HepG2 (cell line): ENCODE data around the gene SORBS2. TPM values are rescaled to one million over a fixed set of nuclear protein-coding genes. Genes with fewer than 3 reads are reported as not detected.

Source experiments
- MED8 ChIP-seq: sonication (generic); formaldehyde crosslinking; IDR thresholded peaks from 2 replicates; pipeline ENCODE4 v1.8.1; 2023; ENCODE audit warnings: mild to moderate bottlenecking, missing genetic modification reagents; ENCODE audit not compliant: insufficient replicate concordance
- NFKB2 ChIP-seq: sonication (generic); formaldehyde crosslinking; IDR thresholded peaks from 2 replicates; pipeline ENCODE4 v1.4.0; 2020; ENCODE audit warnings: missing genetic modification reagents, borderline replicate concordance
- SAP130 ChIP-seq: IDR thresholded peaks from 2 replicates; pipeline ENCODE4 v1.6.1; 2016; ENCODE audit warnings: low read depth
- ZNF234 ChIP-seq: sonication (generic); formaldehyde crosslinking; conservative IDR thresholded peaks from 2 replicates; pipeline ENCODE4 v1.5.1; 2020; ENCODE audit warnings: mild to moderate bottlenecking, missing genetic modification reagents
- polyA plus RNA-seq, 8 experiments: library from polyadenylated mRNA; depleted of rRNA in 3 of 8; stranded (reverse) in 7 of 8; unstranded in 1 of 8; fragments of >200 nt; fragmentation: Illumina TruSeq in 4 of 8; extraction: Trizol in 4 of 8; gene quantifications; 2 replicates each; pipeline versions ENCODE4 v1.2.1 to v1.2.3, GENCODE V29; 2011 to 2016; ENCODE audit warnings: low read depth in 4 of 8, missing spikeins in 1 of 8, mixed read lengths in 1 of 8; ENCODE audit not compliant: insufficient read depth in 1 of 8
- total RNA-seq, 5 experiments: library from RNA; depleted of rRNA; stranded (reverse); fragments of >200 nt; fragmentation: Illumina TruSeq; extraction: Trizol; gene quantifications; 2 replicates each; pipeline ENCODE4 v1.2.3, GENCODE V29; 2016; ENCODE audit warnings: low read depth in 1 of 5
- TF ChIP-seq, protein P1 (sequence below): sonication (generic); formaldehyde crosslinking; IDR thresholded peaks from 2 replicates; pipeline ENCODE4 v1.8.1; 2023; ENCODE audit warnings: mild to moderate bottlenecking, missing genetic modification reagents, borderline replicate concordance
- TF ChIP-seq, protein P2 (sequence below): sonication (generic); formaldehyde crosslinking; IDR thresholded peaks from 2 replicates; pipeline ENCODE4 v1.4.0; 2020; ENCODE audit warnings: missing genetic modification reagents
- TF ChIP-seq, protein P3 (sequence below): sonication (generic); formaldehyde crosslinking; IDR thresholded peaks from 2 replicates; pipeline ENCODE4 v1.5.1; 2020; ENCODE audit warnings: mild to moderate bottlenecking, missing genetic modification reagents, moderate library complexity

SORBS2 gene
- total and polyA plus RNA-seq, 2 of the 13 experiments (the other 11 are each of a cell fraction or from before 2014, with no cell fraction given), result 25.0 to 80.5 TPM

DNA sequence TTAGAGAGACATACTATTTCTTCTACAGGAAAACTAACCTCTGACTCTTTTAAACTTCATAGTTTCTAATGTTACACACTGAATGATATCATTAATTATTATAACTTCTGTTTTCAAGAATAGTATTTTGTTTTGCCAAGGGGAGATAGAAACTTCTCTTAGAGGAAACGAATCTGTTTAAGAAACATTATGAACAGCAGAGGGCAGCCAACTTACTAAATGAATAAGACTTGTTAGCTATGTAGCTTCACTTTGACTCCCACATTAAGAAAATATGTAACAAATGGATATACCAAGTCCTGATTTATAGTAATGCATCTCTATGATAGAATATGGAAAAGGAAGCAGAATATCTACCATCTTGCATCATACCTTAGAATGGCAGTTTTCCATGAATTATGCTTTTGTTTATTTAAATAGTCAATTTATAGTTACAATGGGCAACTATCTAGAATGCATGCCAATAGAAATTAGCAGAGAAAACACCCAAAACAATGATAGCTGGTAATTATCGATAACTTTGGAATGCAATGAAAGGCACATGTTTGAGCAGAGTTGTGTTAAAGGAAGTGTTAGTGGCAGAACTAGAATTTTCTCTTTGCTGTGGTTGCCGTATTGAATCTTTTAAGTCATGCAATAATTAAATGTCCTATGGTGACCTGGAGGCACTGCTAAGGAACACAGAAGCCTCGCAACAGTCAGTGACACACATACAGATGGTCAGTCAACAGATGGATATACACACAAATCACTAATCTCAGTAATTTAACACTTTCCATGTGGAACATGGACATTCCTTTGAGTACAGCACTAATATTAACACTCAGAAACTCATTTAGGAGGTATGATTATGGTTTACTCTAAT lies 171.0 kb downstream of the SORBS2 start (continued):
- TF ChIP-seq ZNF234, result no peak
- no peak for TF ChIP-seq SAP130 (CRISPR knock-in tag)
- TF ChIP-seq, protein P1, sequence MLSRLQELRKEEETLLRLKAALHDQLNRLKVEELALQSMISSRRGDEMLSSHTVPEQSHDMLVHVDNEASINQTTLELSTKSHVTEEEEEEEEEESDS (CRISPR knock-in tag), result no peak
- no peak for TF ChIP-seq NFKB2 (CRISPR knock-in tag)
- no peak for TF ChIP-seq MED8
- TF ChIP-seq, protein P2, sequence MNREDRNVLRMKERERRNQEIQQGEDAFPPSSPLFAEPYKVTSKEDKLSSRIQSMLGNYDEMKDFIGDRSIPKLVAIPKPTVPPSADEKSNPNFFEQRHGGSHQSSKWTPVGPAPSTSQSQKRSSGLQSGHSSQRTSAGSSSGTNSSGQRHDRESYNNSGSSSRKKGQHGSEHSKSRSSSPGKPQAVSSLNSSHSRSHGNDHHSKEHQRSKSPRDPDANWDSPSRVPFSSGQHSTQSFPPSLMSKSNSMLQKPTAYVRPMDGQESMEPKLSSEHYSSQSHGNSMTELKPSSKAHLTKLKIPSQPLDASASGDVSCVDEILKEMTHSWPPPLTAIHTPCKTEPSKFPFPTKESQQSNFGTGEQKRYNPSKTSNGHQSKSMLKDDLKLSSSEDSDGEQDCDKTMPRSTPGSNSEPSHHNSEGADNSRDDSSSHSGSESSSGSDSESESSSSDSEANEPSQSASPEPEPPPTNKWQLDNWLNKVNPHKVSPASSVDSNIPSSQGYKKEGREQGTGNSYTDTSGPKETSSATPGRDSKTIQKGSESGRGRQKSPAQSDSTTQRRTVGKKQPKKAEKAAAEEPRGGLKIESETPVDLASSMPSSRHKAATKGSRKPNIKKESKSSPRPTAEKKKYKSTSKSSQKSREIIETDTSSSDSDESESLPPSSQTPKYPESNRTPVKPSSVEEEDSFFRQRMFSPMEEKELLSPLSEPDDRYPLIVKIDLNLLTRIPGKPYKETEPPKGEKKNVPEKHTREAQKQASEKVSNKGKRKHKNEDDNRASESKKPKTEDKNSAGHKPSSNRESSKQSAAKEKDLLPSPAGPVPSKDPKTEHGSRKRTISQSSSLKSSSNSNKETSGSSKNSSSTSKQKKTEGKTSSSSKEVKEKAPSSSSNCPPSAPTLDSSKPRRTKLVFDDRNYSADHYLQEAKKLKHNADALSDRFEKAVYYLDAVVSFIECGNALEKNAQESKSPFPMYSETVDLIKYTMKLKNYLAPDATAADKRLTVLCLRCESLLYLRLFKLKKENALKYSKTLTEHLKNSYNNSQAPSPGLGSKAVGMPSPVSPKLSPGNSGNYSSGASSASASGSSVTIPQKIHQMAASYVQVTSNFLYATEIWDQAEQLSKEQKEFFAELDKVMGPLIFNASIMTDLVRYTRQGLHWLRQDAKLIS, result no peak
- TF ChIP-seq, protein P3, sequence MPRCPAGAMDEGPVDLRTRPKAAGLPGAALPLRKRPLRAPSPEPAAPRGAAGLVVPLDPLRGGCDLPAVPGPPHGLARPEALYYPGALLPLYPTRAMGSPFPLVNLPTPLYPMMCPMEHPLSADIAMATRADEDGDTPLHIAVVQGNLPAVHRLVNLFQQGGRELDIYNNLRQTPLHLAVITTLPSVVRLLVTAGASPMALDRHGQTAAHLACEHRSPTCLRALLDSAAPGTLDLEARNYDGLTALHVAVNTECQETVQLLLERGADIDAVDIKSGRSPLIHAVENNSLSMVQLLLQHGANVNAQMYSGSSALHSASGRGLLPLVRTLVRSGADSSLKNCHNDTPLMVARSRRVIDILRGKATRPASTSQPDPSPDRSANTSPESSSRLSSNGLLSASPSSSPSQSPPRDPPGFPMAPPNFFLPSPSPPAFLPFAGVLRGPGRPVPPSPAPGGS, result no peak
